ENCODE measurements around the gene TMEM132D.
"Not testable (repeated sequence)": the region's sequence is repeated elsewhere in the genome, so short reads cannot be mapped to it uniquely, and the experiment has no call there.

Gene TMEM132D

DNA sequence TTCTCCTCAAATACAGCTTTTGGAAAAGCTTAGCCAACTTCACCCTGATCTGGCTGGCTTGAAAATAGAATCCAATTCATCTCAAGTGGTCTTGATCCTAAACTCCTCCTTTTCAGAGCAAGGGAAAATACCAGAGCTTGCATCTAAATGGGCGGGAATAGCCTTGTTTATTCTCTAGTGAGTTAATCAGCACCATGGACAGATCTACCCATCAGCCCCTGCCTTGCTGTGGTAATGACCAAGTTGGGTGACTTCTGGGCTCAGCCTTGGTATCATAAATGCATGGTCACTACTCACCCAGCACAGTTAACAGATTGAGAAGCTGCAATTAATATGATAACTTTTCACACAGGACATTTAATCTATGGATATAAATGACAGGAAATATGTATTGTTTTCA lies 853.9 kb downstream of the TMEM132D start:
- no peak overlapping the region for H3K4me3 ChIP-seq (ENCODE audit: low read depth, low read length)
- DNase-seq (ENCODE audit: low read depth, low spot score): no peak
- CTCF ChIA-PET: no interaction called here
- TF ChIP-seq, protein P1, sequence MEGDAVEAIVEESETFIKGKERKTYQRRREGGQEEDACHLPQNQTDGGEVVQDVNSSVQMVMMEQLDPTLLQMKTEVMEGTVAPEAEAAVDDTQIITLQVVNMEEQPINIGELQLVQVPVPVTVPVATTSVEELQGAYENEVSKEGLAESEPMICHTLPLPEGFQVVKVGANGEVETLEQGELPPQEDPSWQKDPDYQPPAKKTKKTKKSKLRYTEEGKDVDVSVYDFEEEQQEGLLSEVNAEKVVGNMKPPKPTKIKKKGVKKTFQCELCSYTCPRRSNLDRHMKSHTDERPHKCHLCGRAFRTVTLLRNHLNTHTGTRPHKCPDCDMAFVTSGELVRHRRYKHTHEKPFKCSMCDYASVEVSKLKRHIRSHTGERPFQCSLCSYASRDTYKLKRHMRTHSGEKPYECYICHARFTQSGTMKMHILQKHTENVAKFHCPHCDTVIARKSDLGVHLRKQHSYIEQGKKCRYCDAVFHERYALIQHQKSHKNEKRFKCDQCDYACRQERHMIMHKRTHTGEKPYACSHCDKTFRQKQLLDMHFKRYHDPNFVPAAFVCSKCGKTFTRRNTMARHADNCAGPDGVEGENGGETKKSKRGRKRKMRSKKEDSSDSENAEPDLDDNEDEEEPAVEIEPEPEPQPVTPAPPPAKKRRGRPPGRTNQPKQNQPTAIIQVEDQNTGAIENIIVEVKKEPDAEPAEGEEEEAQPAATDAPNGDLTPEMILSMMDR (IDR thresholded peaks at IDR 0.05; ENCODE audit: insufficient read depth, low read length, missing control alignments): no peak
- POLR2A ChIA-PET: no interaction called here

- DNase-seq (ENCODE audit: low read depth, low spot score); CTCF ChIA-PET; POLR2A ChIA-PET; H3K4me3 ChIP-seq (ENCODE audit: low read depth, low read length): not testable (repeated sequence)
These were observed 860.5 kb downstream of the TMEM132D start for GRCh38 chr12:129043334-129043733.

GRCh38 chr12:129036135-129036534 lies 867.7 kb downstream of the TMEM132D start:
- H3K4me3 ChIP-seq (ENCODE audit: low read depth, low read length): no peak overlapping the region
- TF ChIP-seq, protein P1 (IDR thresholded peaks at IDR 0.05; ENCODE audit: insufficient read depth, low read length, missing control alignments): no peak
- DNase-seq (ENCODE audit: low read depth, low spot score): no peak
- POLR2A ChIA-PET: no interaction called here
- CTCF ChIA-PET: no interaction called here

DNA sequence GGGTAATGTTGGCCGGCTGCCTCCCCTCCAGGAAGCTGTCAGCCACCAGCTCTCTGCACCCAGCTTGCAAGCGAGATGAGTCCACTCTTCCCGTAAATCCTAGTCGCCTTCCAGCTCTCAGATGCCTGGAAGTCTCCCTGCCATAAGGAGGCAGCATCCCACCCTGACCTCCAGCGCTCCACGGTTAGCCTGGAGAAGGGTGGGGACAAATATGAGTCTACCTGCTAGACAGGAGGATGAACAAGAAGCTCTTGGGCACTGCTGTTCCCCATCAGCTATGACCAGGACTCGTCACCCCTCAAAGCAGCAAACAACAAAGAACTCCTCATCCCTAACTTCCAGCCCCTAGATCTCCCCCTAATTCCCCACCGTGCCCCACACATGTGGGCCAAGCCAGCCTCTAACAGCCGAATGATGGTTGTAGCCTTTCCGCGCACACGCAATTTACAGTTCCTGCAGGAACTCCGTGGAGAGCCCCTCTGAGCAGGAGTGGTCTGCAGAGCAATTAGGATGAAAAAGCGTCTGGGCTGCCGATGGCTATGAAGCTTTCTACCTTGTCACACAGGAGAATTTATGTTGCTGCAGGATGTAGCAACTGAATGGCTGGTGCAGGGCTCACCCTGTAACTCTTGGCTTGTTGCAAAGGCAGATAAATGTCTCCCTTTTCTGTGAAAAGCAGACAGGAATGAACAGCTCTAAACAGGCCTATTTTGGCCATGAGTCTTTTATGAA lies 869.1 kb downstream of the TMEM132D start:
- TF ChIP-seq, protein P1 (IDR thresholded peaks at IDR 0.05; ENCODE audit: insufficient read depth, low read length, missing control alignments): no peak
- ChIA-PET CTCF (no interaction called here), POLR2A (no interaction called here)
- no peak overlapping the region for H3K4me3 ChIP-seq (ENCODE audit: low read depth, low read length)
- no peak for DNase-seq (ENCODE audit: low read depth, low spot score)

DNA sequence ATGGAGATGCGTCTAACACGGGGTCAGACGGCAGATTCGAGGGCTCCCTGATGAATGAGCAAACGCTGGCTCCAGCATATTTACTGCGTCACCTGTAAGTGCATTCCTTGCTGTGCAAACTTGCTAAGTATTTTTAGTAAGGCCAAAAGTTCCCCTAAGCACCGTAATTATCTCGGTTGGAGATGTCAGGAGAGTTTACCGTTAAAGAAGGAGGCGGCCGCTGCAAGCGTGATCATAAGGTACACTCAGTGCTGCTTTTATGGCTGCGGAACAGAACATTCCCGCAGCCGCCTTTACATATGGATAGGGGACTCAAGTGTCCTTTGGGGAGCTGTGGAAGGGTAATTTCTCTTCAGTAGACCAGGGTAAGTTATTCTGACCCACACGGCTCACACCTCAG lies 875.0 kb downstream of the TMEM132D start:
- H3K4me3 ChIP-seq (ENCODE audit: low read depth, low read length): no peak overlapping the region
- CTCF ChIA-PET: no interaction called here
- TF ChIP-seq, protein P1 (IDR thresholded peaks at IDR 0.05; ENCODE audit: insufficient read depth, low read length, missing control alignments): no peak
- POLR2A ChIA-PET: no interaction called here
- no peak for DNase-seq (ENCODE audit: low read depth, low spot score)

DNA sequence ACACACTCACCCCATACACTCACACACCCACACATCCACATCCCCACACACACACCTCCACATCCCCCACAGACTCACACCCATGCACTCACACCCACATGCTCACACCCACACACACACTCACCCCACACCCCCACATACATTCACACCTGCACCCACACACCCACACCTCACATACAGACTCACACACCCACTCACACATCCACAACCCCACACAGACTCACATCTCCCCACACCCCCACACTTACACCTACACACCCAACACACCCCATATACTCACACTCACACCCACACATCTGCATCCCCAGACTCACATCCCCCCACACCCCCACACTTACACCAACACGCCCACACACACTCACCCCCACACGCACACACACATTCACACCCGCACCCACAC lies 878.8 kb downstream of the TMEM132D start:
- POLR2A ChIA-PET: no interaction called here

More for the DNA sequence above, 878.8 kb downstream of the TMEM132D start:
- H3K4me3 ChIP-seq (ENCODE audit: low read depth, low read length): no peak overlapping the region
- no peak for DNase-seq (ENCODE audit: low read depth, low spot score)
- CTCF ChIA-PET: no interaction called here
- TF ChIP-seq, protein P1 (IDR thresholded peaks at IDR 0.05; ENCODE audit: insufficient read depth, low read length, missing control alignments): no peak
